HG03520 (cell line): Measurements from ENCODE around the gene TBXT.
"Not testable (repeated sequence)": the region's sequence is repeated elsewhere in the genome, so short reads cannot be mapped to it uniquely, and the experiment has no call there.

Experiments used
- ATAC-seq: cut with Tn5 transposase; IDR thresholded peaks from one replicate; pipeline ENCODE4 v1.9.1; 2021; ENCODE audit warnings: mild to moderate bottlenecking, moderate library complexity; ENCODE audit not compliant: unreplicated experiment

Gene TBXT

GRCh38 chr6:166173281-166173951, 5.8 kb upstream of the TBXT start:
- ATAC-seq = no peak

DNA sequence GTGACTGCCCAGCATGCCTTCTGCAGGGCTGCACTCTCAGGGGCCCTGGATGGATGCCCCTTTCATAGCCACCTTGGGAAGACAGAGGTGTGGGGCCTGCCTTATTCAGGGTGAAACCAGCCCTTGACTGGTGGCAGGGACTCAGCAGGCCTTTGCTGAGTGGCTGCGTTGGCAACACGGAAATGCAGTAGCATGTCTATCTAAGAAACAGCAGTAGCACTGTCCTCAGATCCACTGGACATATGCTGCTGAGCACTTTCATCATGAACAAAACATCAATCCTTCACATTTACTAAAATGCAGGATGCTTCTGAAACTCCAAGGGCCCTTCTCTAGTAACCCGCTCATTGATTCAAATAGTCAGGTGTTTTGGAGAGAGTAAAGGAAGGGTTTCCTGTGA, 4.9 kb upstream of the TBXT start:
- ATAC-seq = no peak

DNA sequence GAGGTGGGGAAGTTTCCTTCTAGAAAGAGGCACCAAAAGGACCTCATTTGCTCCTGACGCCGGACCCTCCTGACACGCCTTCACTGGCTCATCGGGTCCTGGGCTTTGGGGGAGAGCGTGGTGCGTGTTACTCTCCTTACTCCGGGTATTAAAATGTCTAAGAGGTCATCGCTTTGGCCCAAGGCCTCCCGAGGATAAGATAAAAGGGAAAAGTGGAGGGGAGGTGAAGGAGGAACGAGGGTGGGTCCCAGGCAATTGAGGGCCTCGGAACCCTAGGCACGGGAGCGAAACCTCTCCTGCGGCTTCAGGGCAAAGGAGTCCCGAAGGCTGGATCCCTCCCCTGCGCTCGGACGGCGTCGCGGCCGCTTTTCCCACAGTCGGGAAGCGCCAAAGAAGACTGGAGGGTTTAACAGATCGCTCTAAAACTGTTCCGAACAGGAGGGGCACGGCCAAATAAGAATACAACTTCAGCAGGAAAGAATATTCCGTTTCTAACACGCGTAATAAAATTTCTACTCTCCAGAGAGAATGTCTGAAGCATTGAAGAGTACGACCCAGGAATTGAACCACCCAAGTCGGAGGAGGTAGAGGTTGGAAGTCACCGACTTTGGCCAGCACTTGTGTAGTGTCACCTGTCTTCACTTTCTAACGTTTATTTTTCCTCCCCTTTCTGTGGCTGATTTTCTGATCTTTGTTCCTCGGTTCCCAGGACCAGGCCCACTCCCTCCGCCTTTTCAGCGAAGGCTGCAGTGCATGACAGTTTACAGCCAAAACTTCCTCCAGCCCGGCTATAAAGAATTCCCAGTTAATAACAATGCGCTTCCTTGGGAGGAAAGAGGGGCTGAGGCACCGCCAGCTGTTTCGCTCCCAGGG, 2.1 kb upstream of the TBXT start:
- ATAC-seq = no peak

DNA sequence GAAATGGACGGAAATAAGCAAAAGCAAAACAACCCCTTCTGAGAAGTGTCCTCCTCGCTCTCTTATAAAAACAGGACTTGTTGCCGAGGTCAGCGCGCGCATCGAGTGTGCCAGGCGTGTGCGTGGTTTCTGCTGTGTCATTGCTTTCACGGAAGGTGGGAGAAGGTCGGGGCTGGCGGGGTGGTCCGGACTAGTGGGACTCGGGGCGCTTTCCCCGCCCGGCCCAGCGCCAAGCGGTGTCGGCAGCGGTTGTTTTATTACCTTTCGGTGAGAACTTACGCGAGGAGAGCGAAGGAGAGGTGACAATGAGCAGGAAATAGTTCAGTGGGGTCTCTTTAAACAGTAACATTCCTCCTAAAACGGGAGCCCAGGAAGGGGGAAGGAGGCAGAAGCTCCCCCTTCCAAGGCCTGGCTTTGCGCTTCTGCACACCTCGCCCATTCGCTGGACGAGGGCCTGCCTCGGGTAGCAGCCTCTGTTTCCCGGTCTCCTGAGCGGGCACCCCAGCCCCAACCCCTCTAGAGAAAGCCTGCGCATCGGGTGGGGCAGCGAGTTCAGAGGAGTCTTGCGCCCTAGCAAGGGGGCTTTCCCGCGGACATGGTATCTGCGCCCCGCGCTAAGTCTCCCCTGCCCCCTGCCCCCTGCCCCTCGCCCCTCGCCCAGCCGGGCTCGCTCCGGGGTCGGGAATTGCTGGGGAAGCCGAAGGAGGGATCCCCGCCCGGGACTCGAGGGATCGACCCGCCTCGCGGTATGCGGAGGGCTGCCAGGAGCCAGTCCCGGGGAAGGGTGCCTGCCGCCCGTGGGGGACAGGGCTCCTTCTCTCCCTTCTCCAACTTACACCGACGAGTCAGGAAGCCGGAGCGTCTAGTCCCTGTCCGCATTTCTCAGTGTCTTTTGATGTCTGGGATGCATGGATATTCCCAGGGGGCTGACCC, 1.2 kb upstream of the TBXT start:
- no peak for ATAC-seq

GRCh38 chr6:166167258-166167731, 356 bp downstream of the TBXT start:
- no peak for ATAC-seq

- no peak for ATAC-seq
These were observed 1.1 kb downstream of the TBXT start for GRCh38 chr6:166166314-166167257.

DNA sequence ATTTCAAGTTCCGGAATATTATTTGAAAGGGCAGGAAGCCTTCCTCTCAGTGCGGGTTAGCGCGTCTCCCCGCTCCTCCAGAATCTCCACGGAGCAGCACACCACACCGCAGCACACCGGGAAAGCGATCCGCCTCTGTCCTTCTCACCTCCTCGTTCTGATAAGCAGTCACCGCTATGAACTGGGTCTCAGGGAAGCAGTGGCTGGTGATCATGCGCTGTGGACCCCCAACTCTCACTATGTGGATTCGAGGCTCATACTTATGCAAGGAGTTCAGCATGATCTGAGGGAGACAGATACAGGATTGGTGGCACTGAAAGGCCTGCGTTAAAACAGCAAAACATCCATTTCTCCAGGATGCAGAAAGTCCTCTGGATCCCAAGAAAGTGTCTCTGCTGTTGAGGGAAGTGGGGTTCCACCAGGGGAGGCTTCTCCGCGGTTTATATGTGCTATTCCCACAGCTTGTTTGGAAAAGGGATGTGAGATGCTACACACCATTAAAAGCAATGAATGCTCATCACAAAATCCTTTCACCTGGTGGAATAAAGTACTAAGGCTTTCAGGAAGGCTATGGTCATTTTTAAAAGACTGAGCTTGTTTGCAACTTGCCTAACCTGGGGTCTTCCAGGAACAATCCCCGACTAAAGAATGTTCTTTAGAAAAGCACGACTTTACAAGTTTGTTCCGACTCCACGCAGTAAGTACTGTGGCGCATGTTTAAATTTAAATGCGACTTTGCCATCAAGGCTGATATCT, 1.9 kb downstream of the TBXT start:
- ATAC-seq = no peak

DNA sequence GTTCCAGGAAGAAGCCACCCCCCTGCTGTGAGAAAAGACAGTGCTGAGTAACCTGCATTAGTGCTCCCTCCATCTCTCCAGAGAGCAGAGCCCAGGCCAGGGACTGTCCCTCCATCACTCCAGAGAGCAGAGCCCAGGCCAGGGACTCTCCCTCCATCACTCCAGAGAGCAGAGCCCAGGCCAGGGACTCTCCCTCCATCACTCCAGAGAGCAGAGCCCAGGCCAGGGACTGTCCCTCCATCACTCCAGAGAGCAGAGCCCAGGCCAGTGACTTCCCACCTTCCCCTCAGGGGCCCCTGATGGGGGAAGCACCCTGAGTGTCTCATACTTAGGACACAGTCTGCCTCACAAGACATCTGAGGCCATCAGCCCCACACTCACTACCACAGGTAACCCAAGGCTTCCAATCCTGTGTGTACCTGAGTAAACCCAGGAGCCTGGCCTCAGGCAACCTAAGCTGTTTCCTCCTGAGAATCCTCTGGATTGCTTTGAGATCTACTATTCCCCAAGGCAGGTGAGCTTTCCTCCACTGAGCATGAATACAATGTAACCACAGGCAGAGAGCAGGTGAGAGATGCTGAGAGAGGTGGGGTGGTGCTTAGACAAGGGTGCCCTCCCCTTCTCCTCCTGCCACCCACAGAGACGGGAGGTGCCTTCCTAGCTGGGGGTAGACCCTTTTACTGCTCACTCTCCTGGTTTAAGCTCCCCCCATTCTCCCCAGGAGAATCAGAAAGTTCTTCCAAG, 4.9 kb downstream of the TBXT start:
- peak; percentile 60 for ATAC-seq

DNA sequence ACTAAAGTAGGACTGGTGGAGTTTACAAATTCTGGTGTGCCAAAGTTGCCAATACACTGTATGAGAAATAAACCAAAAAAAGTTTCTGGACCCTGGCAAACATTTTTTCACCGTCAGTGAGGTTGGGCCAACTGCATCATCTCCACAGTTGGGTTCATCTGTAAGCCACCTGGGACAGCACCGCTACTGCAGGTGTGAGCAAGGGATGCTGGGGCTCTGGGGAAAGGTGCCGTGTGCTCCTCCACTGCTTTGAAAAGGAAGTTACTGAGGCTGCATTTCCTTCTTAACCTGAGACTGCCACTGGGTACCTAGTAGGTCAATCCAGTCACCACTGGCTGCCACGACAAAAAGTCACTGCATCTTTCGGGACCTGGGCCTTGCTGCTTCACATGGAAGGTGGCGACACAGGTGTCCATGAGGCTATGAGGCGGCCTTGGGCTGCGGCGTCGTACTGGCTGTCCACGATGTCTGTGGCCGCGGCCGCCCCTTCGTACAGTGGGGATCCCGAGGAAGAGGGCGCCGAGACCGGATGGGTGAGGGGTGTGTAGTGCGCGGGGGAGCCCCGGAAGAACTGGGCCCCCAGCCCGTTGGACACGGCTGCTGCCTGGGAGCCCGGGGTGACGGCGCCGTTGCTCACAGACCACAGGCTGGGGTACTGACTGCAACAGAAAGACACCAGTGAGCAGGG, 9.6 kb downstream of the TBXT start:
- ATAC-seq = no peak

GRCh38 chr6:166156942-166157341, 10.7 kb downstream of the TBXT start:
- ATAC-seq = no peak

DNA sequence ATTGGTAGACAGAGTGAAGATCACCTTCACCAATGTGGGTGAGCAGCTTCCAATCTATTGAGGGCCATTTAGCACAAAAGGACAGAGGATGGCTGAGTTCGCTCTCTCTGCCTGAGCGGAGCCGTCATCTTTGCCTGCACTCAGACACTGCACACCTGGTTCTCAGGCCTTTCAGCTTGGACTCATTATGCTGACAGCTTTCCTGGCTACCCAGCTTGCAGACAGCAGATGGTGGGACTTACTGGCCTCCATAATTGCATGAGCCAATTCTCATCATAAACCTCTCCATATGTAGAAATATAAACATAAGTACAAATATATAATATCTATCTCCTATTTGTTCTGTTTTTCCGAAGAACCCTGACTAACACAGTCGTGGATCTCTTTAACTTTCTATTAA, 13.7 kb downstream of the TBXT start:
- ATAC-seq = no peak

DNA sequence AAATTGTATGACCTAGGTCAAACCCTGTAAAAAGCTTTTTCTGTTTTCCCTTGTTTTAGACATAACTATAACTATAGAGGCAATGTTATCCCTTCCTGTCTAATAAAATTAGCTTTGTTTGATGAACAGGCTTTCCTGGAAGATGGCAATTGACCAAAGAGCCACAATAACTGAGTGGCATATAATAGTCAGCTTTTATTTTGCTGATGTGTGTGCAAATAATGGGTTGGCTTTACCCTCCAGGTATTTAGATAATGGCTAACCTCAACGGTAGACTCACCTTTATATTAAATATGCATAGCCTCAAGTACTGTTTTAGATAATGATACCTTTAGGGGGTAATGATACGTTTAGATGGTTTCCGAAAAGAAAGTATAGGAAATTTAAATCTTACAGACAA, 15.0 kb downstream of the TBXT start:
- ATAC-seq = no peak

DNA sequence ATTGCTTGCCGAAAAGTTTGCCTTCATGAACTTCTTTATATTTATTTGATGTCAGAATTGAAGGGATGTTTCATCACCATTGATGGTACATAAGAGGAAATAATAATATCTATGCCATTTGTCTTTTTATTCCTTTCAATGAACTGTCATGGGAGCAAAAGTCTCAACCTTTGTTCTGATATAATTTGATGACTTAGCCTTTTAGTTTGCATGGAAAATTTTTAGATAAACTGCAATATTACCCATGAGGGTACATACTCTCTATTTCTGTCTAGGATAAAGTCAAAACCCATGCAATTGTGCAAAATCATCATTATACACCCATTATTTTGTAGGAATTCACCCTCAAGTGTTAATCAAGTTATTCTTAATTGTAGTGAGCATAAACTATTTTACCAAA, 15.9 kb downstream of the TBXT start:
- ATAC-seq = no peak

DNA sequence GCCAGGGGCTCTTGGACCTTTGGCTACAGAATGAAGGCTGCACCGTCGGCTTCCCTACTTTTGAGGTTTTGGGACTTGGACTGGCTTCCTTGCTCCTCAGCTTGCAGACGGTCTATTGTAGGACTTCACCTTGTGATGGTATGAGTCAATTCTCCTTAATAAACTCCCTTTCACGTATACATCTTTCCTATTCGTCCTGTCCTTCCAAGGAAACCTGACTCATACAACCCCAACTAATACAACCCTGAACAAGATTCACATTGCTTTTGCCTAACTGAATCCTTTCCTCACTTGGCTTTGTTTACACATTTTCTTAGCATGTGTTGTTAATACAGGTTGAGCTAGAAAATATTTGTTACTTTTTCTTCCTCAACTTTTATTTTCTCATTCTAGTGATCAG, 21.9 kb downstream of the TBXT start:
- no peak for ATAC-seq

GRCh38 chr6:166143011-166143410, 24.6 kb downstream of the TBXT start:
- ATAC-seq = no peak

- ATAC-seq = no peak
These were observed 39.8 kb downstream of the TBXT start for GRCh38 chr6:166127624-166128472.

GRCh38 chr6:166123115-166123514, 44.5 kb downstream of the TBXT start:
- ATAC-seq = not testable (repeated sequence)
